NCI-H2081 (cell line): ENCODE measurements around the gene YWHAB.

Experiments used
- DNase-seq, 2 experiments: peaks; one replicate each; lab custom pipeline; 2025; lab: John Stamatoyannopoulos, UW

The YWHAB gene

GRCh38 chr20:44956410-44956809 is 70.9 kb downstream of the YWHAB start:
- DNase-seq = no peak
